ENCODE measurements around the gene SOX10.
"Not testable (repeated sequence)": the region's sequence is repeated elsewhere in the genome, so short reads cannot be mapped to it uniquely, and the experiment has no call there.

SOX10 gene

GRCh38 chr22:37985751-37986281 lies 1.5 kb upstream of the SOX10 start:
- no peak for DNase-seq

DNA sequence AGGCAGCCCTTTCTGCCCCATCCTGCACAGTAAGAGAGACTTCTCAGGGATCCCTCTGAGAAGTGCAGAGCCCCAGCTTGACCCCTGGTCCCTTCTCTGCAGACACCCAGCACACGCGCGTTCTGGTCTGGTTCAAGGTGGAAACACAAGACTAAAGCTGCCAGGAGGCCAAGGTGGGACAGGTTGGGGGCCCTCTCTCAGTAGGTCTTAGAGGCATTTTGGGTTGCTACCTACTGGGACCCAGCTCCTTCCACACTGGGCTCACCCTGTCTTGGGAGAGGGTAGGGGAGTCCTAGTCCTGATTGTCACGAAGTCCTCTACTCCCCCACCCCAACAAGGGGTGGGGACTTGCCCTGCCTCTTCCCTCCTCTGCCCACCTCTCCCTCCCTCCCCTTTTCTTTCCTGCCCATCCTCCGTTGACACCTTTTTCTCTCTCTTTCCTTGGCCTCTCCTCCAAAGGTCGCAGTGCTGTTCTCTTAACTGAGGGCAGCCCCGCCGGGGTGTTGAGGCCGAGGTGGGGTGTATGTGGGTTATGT lies 763 bp upstream of the SOX10 start:
- DNase-seq = no peak

GRCh38 chr22:37982938-37983859 lies 1.2 kb downstream of the SOX10 start:
- no peak for DNase-seq

DNA sequence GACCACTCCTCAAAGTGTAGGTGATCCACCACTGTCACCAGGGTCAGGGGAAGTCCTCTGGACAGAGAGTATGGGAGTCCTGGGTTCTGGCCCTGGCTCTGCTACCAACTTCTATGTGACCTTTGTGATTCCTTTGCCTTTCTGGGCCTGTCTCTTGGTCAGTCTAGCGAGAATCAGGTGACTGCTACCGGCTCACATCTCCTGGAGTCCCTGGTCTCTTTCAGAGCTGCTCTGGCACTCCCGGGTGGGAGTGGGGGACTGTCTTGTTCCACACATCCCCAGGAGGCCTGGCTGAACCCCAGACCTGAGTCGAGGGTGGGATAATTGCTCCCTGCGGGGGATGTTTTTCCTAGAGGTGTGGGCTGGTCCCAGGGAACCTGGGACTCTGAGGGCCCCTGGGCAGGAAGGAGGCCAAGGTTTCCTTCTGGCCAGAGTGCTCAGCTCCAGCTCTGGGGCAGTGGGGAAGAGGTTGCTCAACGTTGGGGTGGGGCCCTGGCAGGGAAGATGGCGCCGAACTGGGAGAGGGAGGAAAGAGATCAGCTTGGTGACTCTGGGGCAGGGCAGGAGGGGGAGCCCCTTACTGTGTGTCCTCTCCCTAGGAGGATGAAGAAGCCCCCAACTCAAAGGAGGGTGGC lies 2.1 kb downstream of the SOX10 start:
- DNase-seq = no peak

DNA sequence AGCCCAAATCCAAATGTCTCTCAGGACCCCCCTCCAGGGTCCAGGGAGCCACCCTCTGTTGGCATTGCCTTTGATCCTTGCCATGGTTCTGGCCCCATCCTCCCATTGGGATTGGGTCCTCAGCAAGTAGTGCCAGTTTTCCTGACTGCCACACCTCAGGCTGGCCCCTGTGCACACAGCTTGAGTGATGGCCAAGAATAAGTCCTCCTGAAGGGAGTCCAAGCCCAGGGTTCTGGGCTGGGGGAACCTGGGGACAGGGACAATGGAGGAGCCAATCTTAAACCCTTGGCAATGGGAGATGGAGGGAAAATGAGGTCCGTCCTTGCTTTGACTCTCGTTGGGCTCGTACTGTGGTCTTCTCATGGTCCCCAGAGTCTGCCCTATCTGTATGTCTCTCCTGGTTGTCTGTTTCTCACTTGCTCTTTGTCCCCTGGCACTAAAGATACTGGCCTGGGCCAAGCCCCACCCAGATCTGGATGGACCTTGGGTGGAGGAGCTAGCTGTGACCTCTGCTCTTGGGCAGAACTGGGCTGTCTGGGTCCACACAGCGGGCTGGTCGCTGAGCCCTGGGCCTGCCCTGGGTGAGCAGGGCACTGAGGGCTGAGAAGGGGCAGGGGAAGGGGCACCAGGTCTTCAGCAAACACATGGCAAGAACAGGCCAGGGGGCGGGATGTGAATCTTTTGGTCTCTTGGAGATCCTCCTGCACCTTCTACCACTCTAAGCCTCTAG lies 2.9 kb downstream of the SOX10 start:
- no peak for DNase-seq

DNA sequence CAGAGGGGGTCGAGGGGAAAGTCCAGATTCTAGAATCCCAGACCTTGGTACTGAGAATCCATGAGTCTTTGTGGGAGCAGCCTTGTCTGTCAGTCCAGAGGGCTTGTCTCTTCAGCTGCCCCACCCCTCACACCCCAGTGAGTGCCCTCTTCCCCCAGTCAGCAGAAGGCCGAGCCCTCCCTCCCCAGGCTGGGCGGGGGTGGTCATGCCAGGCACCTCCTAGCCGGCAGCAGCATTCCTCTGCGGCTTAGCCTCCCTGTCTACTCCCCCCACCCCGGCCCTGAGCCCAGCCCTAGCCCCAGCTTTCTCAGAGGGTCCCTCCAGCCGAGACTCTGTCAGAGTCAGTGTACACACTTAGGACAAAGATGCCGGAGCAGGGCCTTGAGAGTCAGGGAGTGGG lies 4.6 kb downstream of the SOX10 start:
- no peak for DNase-seq

- DNase-seq = no peak
Observed at GRCh38 chr22:37976547-37976946, 7.8 kb downstream of the SOX10 start.

- not testable (repeated sequence) for DNase-seq
Observed at GRCh38 chr22:37976022-37976421, 8.3 kb downstream of the SOX10 start.

GRCh38 chr22:37975153-37975552 lies 9.2 kb downstream of the SOX10 start:
- no peak for DNase-seq

GRCh38 chr22:37973271-37974170 lies 10.8 kb downstream of the SOX10 start:
- no peak for DNase-seq

- no peak for DNase-seq
Observed at GRCh38 chr22:37972527-37972926, 11.8 kb downstream of the SOX10 start.

GRCh38 chr22:37971475-37972434 lies 12.6 kb downstream of the SOX10 start:
- DNase-seq = no peak

DNA sequence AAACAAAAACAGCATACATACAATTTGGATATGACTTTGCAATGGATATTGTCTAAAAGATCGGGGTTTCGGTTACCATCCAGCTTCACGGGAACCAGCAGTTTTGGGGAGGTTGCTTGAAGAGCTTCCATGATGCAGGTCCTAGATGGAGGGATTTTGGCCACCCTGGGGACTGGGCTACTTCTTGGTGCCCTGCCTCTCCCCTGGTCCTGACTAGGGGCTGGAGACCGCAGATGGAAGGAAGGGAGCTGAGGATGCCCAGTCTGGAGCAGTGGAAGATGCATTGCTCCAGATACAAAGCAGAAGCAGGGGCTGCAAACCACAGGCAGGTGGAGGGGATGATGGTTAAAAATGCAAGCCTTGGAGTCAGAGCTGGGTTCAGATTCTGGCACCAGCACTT lies 13.5 kb downstream of the SOX10 start:
- no peak for DNase-seq

- DNase-seq = no peak
Observed at GRCh38 chr22:37968452-37969251, 15.7 kb downstream of the SOX10 start.

DNA sequence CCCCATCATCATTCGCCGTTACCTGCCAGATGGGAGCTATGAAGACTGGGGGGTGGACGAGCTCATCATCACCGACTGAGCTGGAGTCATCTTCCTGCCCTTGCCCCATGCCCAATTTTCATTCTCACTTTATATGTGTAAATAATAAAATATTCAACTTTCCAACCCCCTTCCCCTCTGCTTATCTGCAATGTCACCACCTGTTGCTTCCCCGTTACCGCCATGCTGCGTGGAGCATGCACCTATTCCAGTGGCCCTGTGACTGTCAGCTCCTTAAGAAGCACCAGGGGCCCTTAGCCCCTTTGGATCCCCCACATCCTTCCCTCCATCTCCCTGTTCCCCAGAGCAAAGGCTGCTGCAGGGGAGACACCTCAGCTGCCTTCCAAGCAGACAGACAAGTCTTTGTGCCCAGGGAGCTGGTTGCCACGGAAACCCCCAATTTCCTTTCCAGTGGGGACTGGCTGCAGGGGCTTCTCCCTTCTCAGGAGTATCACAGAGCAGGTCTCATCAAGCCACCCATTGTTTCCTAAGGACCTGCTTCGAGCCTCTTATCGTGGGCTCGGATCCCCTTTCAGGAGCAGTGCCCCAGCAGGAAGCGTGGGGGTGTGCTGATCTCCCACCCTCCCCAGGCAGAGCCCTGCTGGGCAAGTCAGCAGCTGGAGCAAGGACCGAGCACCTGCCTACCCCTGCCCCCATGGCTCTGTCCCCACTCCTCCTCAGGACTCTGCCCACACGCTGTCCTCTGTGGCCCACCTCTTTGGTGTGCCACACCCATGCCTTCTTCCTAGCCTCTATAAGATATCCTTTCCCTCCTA lies 16.5 kb downstream of the SOX10 start:
- no peak for DNase-seq

- no peak for DNase-seq
Observed at GRCh38 chr22:37967147-37967546, 17.2 kb downstream of the SOX10 start.

DNA sequence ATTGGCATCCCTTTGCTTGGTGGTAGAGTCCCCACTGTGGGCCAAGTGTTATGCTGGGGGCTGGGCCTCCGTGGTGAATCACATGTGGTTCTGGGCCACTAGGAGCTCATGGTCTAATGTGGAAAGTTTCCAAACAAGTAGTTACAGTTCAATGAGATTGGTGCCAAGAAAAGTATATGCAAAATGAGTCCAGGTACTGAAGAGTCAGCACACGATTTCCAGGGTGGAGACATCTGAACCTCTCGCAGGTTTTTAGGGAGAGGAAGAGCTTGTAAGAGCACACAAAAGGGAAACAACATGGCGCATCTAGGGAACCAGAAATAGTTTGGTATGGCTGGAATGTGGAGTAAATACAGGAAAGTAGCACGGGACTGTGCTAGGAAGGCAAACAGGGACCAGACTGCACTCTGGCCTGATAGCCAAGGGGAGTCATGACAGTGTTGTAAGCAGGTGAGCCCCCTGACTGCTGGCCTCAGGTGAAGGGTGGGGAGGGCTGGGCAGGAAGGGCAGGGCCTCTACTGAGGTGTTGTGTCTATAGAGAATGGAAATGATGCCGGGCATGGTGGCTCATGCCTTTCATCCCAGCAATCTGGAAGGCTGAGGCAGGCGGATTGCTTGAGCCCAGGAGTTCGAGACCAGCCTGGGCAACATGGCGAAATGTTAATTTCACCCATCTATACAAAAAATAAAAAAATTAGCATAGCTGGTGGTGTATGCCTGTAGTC lies 18.3 kb downstream of the SOX10 start:
- no peak for DNase-seq

DNA sequence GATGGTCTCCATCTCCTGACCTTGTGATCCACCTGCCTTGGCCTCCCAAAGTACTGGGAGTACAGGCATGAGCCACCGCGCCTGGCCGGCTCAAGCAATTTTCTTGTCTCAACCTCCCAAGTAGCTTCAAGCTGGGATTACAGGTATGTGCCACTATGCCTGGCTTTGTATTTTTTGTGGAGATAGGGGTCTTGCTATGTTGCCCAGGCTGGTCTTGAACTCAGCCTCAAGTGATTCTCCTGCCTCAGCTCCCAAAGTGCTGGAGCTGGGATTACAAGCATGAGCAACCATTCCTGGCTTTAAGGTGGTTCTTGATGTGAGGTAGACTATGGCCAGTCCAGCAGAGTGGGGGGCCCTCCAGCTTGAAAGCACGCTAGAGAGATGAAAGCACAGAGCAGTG lies 23.3 kb downstream of the SOX10 start:
- no peak for DNase-seq

Measured in MV-4-11 (cell line).